Left ventricle myocardium inferior (tissue), 1 donor: ENCODE measurements around the gene GPHB5. TPM values are rescaled to one million over a fixed set of nuclear protein-coding genes. Genes with fewer than 3 reads are reported as not detected.

Experiments used
- DNase-seq: peaks from one replicate; pipeline ENCODE4 v3.0.0-alpha.2; 2020
- H3K27ac ChIP-seq: fragments of 200-600 bp; replicated peaks from 2 replicates; pipeline ENCODE4 v1.8.0; 2021
- H3K27me3 ChIP-seq: fragments of 200-600 bp; 2 replicates; pipeline ENCODE4 v1.8.0; 2021; ENCODE audit warnings: low read depth
- H3K36me3 ChIP-seq: fragments of 200-600 bp; 2 replicates; pipeline ENCODE4 v1.8.0; 2021
- H3K4me1 ChIP-seq: fragments of 200-600 bp; 2 replicates; pipeline ENCODE4 v1.8.0; 2021
- H3K4me3 ChIP-seq: fragments of 200-600 bp; 2 replicates; pipeline ENCODE4 v1.8.0; 2021; ENCODE audit warnings: mild to moderate bottlenecking, moderate library complexity
- H3K9me3 ChIP-seq: fragments of 200-600 bp; replicated peaks from 2 replicates; pipeline ENCODE4 v1.8.0; 2021
- CTCF ChIP-seq: fragments of 200-600 bp; IDR thresholded peaks from 2 replicates; pipeline ENCODE4 v1.8.0; 2021; ENCODE audit warnings: antibody characterized with exemption, mild to moderate bottlenecking, borderline replicate concordance
- intact Hi-C: fragments of 100-400 bp; cut with micrococcal nuclease; formaldehyde crosslinking; loops from one replicate; pipeline ENCODE4 v1.11.0; 2022
- total RNA-seq: library from RNA; stranded (reverse); fragmentation: NEBNext Ultra II Directional; extraction: Animal tissue kit (Norgen Biotek cat#: 25700); gene quantifications from one replicate; pipeline ENCODE4 v1.2.1, GENCODE V29; 2021
- donor health status: DM: no; HTN: yes; CAD: no; lungs with severe emphysema.

Gene GPHB5
- total RNA-seq, 1 donor from 2014 or later: not detected

- DNase-seq: no peak
- TF ChIP-seq CTCF: no peak
- Histone ChIP-seq H3K36me3 (peaks cover 47% of the 10 kb centered on the region), H3K27me3 (no peaks in the 10 kb centered on the region), H3K27ac (no peak overlapping the region), H3K4me3 (no peak overlapping the region), H3K9me3 (peaks cover 18% of the 10 kb centered on the region), H3K4me1 (peaks cover 14% of the 10 kb centered on the region)
- intact Hi-C loops: no loop called here
Measured at GRCh38 chr14:63292805-63293204, 25.9 kb downstream of the GPHB5 start.

- Histone ChIP-seq H3K9me3 (peaks cover 15% of the 10 kb centered on the region), H3K36me3 (peaks cover 62% of the 10 kb centered on the region), H3K27ac (no peak overlapping the region), H3K4me1 (peaks cover 4% of the 10 kb centered on the region), H3K4me3 (no peak overlapping the region), H3K27me3 (no peaks in the 10 kb centered on the region)
- TF ChIP-seq CTCF: no peak
- intact Hi-C loops: no loop called here
- DNase-seq: no peak
Measured at GRCh38 chr14:63290741-63291430, 27.8 kb downstream of the GPHB5 start.

- H3K27ac ChIP-seq: no peak overlapping the region
- no peak for TF ChIP-seq CTCF
- peaks cover 7% of the 10 kb centered on the region for H3K9me3 ChIP-seq
- intact Hi-C loops: no loop called here
- H3K4me1 ChIP-seq: no peaks in the 10 kb centered on the region
- peaks cover 81% of the 10 kb centered on the region for H3K36me3 ChIP-seq
- H3K27me3 ChIP-seq: no peaks in the 10 kb centered on the region
- DNase-seq: no peak
- H3K4me3 ChIP-seq: no peak overlapping the region
Measured at GRCh38 chr14:63288853-63289252, 29.9 kb downstream of the GPHB5 start.

- no peaks in the 10 kb centered on the region for H3K9me3 ChIP-seq
- no peaks in the 10 kb centered on the region for H3K4me1 ChIP-seq
- peak overlapping the region; percentile 20 for H3K27ac ChIP-seq
- peaks cover 74% of the 10 kb centered on the region for H3K36me3 ChIP-seq
- TF ChIP-seq CTCF: no peak
- intact Hi-C loops: no loop called here
- no peak overlapping the region for H3K4me3 ChIP-seq
- no peak for DNase-seq
- no peaks in the 10 kb centered on the region for H3K27me3 ChIP-seq
Measured at GRCh38 chr14:63287666-63288483, 30.9 kb downstream of the GPHB5 start.

- DNase-seq: no peak
- H3K27ac ChIP-seq: no peak overlapping the region
- TF ChIP-seq CTCF: no peak
- H3K36me3 ChIP-seq: peaks cover 58% of the 10 kb centered on the region
- H3K4me1 ChIP-seq: no peaks in the 10 kb centered on the region
- H3K9me3 ChIP-seq: no peaks in the 10 kb centered on the region
- no peaks in the 10 kb centered on the region for H3K27me3 ChIP-seq
- intact Hi-C loops: no loop called here
- H3K4me3 ChIP-seq: no peak overlapping the region
Measured at GRCh38 chr14:63286071-63286470, 32.7 kb downstream of the GPHB5 start.
